Activated T-helper 2 cell treated with anti-CD3 and anti-CD28 coated beads, Interferon-gamma antibody, Interleukin-2, Interleukin-4, amounts not matched to agents 10 μg/mL and 5 μg/mL and 100 μg/mL, durations not matched to agents 14 hours and 24 hours and 36 hours (primary cell): ENCODE measurements around the gene KIAA1217. TPM values are rescaled to one million over a fixed set of nuclear protein-coding genes. Genes with fewer than 3 reads are reported as not detected.

ENCODE experiments used
- DNase-seq: peaks from one replicate; pipeline ENCODE4 v3.0.0; 2021; ENCODE audit warnings: low spot score
- H3K27ac Mint-ChIP-seq: one replicate; pipeline ENCODE4 v1.8.0; 2021; ENCODE audit warnings: mixed read lengths
- H3K27me3 Mint-ChIP-seq: one replicate; pipeline ENCODE4 v1.8.0; 2021; ENCODE audit warnings: low read depth, mixed read lengths
- H3K36me3 Mint-ChIP-seq: one replicate; pipeline ENCODE4 v1.8.0; 2021; ENCODE audit warnings: low read depth, mixed read lengths
- H3K4me1 Mint-ChIP-seq: one replicate; pipeline ENCODE4 v1.8.0; 2021; ENCODE audit warnings: low read depth, mixed read lengths
- H3K4me3 Mint-ChIP-seq: one replicate; pipeline ENCODE4 v1.8.0; 2021; ENCODE audit warnings: low read depth, mild to moderate bottlenecking, moderate library complexity, mixed read lengths
- H3K9me3 Mint-ChIP-seq: one replicate; pipeline ENCODE4 v1.8.0; 2021; ENCODE audit warnings: mixed read lengths
- intact Hi-C: fragments of 100-400 bp; cut with micrococcal nuclease; formaldehyde crosslinking; loops from one replicate; pipeline ENCODE4 v1.15.1; 2023
- total RNA-seq: library from RNA; stranded (reverse); gene quantifications from 2 replicates; pipeline ENCODE4 v1.2.3, GENCODE V29; 2022

Gene KIAA1217
- total RNA-seq, 1 donor from 2014 or later = 0.62 TPM

GRCh38 chr10:24495666-24496460 is 286.9 kb downstream of the KIAA1217 start:
- intact Hi-C loops = no loop called here
- Mint-ChIP-seq H3K36me3 (no peaks in the 10 kb centered on the region), H3K27me3 (peaks cover 2% of the 10 kb centered on the region), H3K4me3 (no peak overlapping the region), H3K27ac (no peak overlapping the region), H3K9me3 (no peaks in the 10 kb centered on the region), H3K4me1 (no peaks in the 10 kb centered on the region)
- DNase-seq = no peak

DNA sequence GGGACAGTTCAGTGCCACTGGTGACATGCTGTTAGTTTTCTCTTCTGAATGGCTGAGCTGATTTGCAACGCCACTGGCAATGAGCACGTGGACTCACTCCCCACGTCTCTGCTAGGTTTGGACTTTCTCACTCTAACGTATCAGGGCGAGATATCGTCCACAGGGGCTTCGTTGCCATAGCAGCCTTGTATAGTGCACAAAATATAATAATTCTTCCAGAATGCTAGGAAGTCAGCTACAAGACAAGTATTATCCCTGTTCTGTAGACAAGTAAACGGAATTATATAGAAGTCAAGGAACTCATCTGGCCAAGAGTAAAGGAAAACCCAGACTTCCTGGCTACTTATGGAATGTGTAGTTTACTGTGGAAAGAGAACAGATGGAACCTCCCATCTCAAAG is 288.0 kb downstream of the KIAA1217 start:
- Mint-ChIP-seq H3K36me3 (no peaks in the 10 kb centered on the region), H3K4me3 (no peak overlapping the region), H3K4me1 (no peaks in the 10 kb centered on the region), H3K27me3 (peaks cover 2% of the 10 kb centered on the region), H3K9me3 (no peaks in the 10 kb centered on the region), H3K27ac (no peak overlapping the region)
- intact Hi-C loops = no loop called here
- no peak for DNase-seq

DNA sequence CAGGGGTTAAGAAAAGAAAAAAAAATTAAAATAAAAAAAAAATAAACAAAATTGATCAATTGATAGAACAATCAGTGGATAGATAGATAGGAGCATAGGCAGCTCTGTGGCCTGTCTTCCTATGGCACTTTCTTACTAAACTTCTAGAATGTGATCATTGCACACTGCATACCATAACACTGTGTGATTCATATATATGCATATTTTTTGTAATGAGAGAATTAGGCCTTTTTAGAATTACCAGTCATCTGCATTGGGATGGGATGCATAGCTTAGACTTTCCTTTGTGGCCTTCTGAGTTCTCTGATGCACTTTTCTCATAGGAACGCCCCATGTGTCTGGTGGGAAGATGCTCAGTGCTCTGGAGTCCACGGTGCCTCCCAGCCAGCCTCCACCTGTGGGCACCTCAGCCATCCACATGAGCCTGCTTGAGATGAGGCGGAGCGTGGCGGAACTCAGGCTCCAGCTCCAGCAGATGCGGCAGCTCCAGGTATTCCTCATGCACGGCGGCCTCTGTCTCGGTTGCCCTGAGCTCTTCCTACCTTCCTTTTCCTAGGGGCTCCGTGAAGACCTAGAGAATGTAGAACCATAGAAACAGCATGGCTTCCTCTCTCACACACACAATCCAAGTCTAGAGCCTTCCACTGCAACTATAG is 292.2 kb downstream of the KIAA1217 start:
- no peak for DNase-seq
- no peaks in the 10 kb centered on the region for H3K9me3 Mint-ChIP-seq
- H3K4me3 Mint-ChIP-seq = no peak overlapping the region
- peaks cover 2% of the 10 kb centered on the region for H3K27me3 Mint-ChIP-seq
- intact Hi-C loops = loop anchor here (5.0 to 10.0 kb wide), 3 partner anchors 84 to 509 kb away; no protein-coding TSS in a partner anchor
- H3K27ac Mint-ChIP-seq = no peak overlapping the region
- H3K4me1 Mint-ChIP-seq = no peaks in the 10 kb centered on the region
- no peaks in the 10 kb centered on the region for H3K36me3 Mint-ChIP-seq

DNA sequence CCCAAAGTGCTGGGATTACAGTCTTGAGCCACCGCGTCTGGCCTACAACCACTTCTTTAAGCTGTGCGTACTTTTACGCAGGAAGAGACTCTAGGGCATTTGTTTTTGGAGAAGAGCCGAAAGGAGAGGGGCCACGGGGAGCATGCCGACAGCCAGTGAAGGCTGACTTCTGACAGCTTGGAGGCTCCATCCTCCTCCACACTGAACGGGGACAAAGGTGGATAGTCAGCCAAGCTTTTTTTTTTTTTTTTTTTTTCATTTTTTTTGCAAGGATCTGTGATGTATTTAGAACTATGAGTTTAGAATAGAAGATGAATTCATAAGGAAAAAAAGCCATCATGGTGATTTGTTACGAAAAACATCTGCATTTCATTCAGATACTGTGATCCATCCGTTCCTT is 293.1 kb downstream of the KIAA1217 start:
- DNase-seq = no peak
- Mint-ChIP-seq H3K9me3 (no peaks in the 10 kb centered on the region), H3K4me3 (no peak overlapping the region), H3K36me3 (no peaks in the 10 kb centered on the region), H3K27me3 (peaks cover 5% of the 10 kb centered on the region), H3K27ac (no peak overlapping the region), H3K4me1 (no peaks in the 10 kb centered on the region)
- intact Hi-C loops = loop anchor here (5.0 to 10.0 kb wide), 3 partner anchors 85 to 510 kb away; no protein-coding TSS in a partner anchor

GRCh38 chr10:24502801-24503460 is 294.0 kb downstream of the KIAA1217 start:
- DNase-seq = no peak

DNA sequence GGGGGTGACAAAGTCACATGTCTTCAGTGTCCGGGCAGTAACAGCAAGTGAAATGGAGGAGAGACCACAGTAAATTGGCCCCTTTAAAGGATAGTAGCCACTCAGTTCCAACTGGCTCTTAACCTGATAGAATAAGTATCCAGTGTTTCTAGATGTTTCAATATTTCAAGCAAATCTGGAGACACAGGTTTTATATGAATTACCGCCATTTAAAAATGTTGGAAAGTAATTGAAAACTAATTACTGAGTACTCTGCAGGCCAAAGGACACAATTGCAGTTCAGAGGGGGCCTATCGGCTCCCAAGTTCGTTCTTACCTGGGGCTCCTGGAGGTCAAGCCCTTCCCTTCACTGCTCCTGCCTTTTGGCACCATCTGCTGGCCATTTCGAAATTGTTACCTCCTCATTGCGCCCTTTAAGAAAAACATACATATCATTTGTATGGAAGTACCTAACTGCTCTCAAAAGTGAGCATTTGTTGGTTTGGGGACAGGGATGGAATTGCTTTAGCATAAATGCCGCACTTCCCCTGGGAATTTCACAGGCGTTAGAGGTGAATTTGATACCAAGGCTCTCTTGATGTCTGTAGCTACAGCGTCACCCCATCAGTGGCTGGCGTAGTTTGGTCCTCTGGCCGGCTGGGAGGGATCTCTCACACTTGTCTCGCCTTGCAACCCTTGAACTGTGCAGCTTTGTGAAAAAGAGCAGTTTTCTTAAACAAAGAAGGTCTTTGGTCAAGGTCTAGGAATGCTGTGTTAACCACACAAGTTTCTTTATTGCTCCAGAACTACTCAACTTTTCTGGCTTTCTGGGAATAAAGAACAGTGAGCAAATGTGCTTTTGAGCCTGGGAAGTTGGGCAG is 294.8 kb downstream of the KIAA1217 start:
- H3K36me3 Mint-ChIP-seq = no peaks in the 10 kb centered on the region
- no peak for DNase-seq
- H3K4me3 Mint-ChIP-seq = no peak overlapping the region
- no peaks in the 10 kb centered on the region for H3K9me3 Mint-ChIP-seq
- intact Hi-C loops = loop anchor here (5.0 to 10.0 kb wide), 3 partner anchors 86 to 511 kb away; no protein-coding TSS in a partner anchor
- no peaks in the 10 kb centered on the region for H3K4me1 Mint-ChIP-seq
- H3K27me3 Mint-ChIP-seq = peaks cover 14% of the 10 kb centered on the region
- H3K27ac Mint-ChIP-seq = no peak overlapping the region

More at GRCh38 chr10:24502801-24503460, 294.0 kb downstream of the KIAA1217 start:
- no peaks in the 10 kb centered on the region for H3K9me3 Mint-ChIP-seq
- H3K4me1 Mint-ChIP-seq = no peaks in the 10 kb centered on the region
- H3K4me3 Mint-ChIP-seq = no peak overlapping the region
- H3K27me3 Mint-ChIP-seq = peaks cover 14% of the 10 kb centered on the region
- intact Hi-C loops = loop anchor here (5.0 to 10.0 kb wide), 3 partner anchors 86 to 511 kb away; no protein-coding TSS in a partner anchor
- H3K27ac Mint-ChIP-seq = no peak overlapping the region
- no peaks in the 10 kb centered on the region for H3K36me3 Mint-ChIP-seq

- H3K4me3 Mint-ChIP-seq = no peak overlapping the region
- no peaks in the 10 kb centered on the region for H3K36me3 Mint-ChIP-seq
- no peak overlapping the region for H3K27ac Mint-ChIP-seq
- no peaks in the 10 kb centered on the region for H3K4me1 Mint-ChIP-seq
- peaks cover 17% of the 10 kb centered on the region for H3K27me3 Mint-ChIP-seq
- no peak for DNase-seq
- H3K9me3 Mint-ChIP-seq = no peaks in the 10 kb centered on the region
- intact Hi-C loops = loop anchor here (10.0 kb wide), 1 partner anchor 131 kb away; no protein-coding TSS in a partner anchor
These were observed 296.8 kb downstream of the KIAA1217 start for GRCh38 chr10:24505759-24506158.

DNA sequence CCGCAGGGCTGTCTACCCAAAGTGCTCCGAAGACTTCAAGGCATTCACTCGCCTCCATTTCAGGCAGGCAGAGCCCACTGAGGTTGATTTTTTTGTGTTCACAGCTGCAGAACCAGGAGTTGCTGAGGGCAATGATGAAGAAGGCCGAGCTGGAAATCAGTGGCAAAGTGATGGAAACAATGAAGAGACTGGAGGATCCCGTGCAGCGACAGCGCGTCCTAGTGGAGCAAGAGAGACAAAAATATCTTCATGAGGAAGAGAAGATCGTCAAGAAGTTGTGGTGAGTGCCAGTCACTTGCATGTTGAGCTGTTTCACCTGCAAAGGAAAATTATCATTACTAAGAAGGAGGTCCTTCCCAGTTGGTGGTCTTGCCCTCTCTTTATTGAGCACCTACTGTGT is 304.2 kb downstream of the KIAA1217 start:
- Mint-ChIP-seq H3K27me3 (peaks cover 3% of the 10 kb centered on the region), H3K4me1 (no peaks in the 10 kb centered on the region), H3K9me3 (no peaks in the 10 kb centered on the region), H3K36me3 (no peaks in the 10 kb centered on the region), H3K4me3 (no peak overlapping the region), H3K27ac (no peak overlapping the region)
- no peak for DNase-seq
- intact Hi-C loops = loop anchor here (10.0 kb wide), 1 partner anchor 318 kb away; no protein-coding TSS in a partner anchor

DNA sequence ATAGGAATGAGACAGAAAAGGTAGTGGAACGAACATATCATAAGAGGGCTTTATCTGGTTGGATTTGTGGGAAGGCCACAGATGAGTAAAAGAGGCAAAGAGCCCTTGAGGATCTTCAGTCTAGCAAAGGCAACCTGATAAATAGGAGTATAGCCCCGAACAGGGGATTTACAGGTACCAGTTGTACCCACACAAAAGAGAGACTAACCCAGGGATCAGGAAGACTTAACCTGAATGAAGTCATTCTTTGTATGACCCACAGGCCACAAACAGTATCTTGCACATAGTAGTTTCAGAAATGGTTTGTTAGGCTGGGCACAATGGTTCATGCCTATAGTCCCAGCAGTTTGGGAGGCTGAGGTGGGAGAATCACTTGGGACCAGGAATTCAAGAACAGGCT is 306.5 kb downstream of the KIAA1217 start:
- no peak for DNase-seq
- H3K9me3 Mint-ChIP-seq = no peaks in the 10 kb centered on the region
- no peak overlapping the region for H3K4me3 Mint-ChIP-seq
- no peak overlapping the region for H3K27ac Mint-ChIP-seq
- H3K36me3 Mint-ChIP-seq = no peaks in the 10 kb centered on the region
- intact Hi-C loops = loop anchor here (5.0 to 10.0 kb wide), 2 partner anchors 321 to 523 kb away; no protein-coding TSS in a partner anchor
- peaks cover 5% of the 10 kb centered on the region for H3K27me3 Mint-ChIP-seq
- H3K4me1 Mint-ChIP-seq = peaks cover 10% of the 10 kb centered on the region

DNA sequence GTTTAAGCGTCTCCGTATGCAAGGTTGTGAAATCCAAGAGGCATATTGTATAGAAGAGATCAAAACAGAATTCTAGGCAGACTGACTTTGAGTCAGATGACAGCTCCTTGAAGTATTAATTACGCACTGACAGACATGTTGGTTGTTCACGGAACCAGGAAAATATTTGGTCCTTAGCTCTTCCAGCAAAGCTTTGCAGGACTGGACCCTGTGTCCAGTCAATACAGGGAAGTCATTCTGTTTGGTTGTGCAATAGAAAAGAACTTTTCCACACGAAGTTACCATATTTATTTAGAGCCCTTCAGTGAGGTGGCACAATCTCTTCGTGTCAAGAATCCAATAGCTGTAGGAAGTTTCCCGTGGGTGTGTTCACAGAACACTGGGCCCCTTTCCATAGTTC is 309.5 kb downstream of the KIAA1217 start:
- peaks cover 1% of the 10 kb centered on the region for H3K27me3 Mint-ChIP-seq
- H3K36me3 Mint-ChIP-seq = no peaks in the 10 kb centered on the region
- DNase-seq = no peak
- H3K4me3 Mint-ChIP-seq = no peak overlapping the region
- peaks cover 10% of the 10 kb centered on the region for H3K4me1 Mint-ChIP-seq
- no peak overlapping the region for H3K27ac Mint-ChIP-seq
- intact Hi-C loops = loop anchor here (5.0 to 10.0 kb wide), 2 partner anchors 324 to 526 kb away; no protein-coding TSS in a partner anchor
- no peaks in the 10 kb centered on the region for H3K9me3 Mint-ChIP-seq

- Mint-ChIP-seq H3K36me3 (no peaks in the 10 kb centered on the region), H3K27ac (no peak overlapping the region), H3K9me3 (no peaks in the 10 kb centered on the region), H3K4me1 (peaks cover 10% of the 10 kb centered on the region), H3K27me3 (peaks cover 1% of the 10 kb centered on the region), H3K4me3 (no peak overlapping the region)
- intact Hi-C loops = loop anchor here (5.0 to 10.0 kb wide), 2 partner anchors 324 to 527 kb away; no protein-coding TSS in a partner anchor
- DNase-seq = peak; percentile 11
These were observed 310.2 kb downstream of the KIAA1217 start for GRCh38 chr10:24518981-24519597.
